ENCODE data around the gene FADS1. TPM values are rescaled to one million over a fixed set of nuclear protein-coding genes. Genes with fewer than 3 reads are reported as not detected.

The FADS1 gene
- total RNA-seq, 4 donors from 2014 or later = 20.8 to 37.4 (median 32.0) TPM

DNA sequence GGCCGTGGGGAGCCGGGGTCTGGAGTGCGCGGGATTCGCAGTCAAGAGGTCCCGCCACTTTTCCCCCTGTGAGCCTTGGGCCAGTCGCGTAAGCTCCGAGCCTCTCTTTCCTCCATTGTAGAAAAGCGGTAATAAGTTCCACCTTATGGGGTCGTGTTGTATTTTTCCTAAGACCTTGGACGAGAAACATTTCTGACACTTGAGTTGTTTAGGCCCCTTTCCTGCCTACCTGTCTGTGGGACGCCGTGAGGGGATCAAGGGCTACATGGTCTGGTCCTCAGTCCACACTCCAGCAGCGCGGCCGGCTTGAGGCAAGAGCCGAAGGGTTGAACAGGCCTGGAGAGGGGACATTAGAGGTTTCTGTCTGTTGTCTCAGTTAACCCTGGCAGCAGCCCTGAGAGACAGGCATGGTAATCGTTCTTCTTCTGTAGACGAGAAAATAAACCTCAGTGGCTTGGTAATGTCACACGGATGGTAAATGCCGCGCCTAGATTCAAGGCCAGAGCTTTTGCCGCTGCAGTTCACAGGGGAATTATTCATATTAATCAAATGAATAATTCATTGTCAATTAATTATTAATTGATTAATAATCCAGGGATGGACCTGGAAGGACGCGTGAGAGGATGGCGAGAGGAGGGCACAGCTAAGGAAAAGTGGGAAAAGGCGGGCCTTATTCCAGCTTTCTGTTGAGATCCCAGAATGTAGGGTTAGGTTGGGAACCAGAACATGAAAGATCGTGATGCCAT is 23.5 kb downstream of the FADS1 start:
- Histone ChIP-seq H3K27me3 (no peaks in the 10 kb centered on the region), H3K27ac (peak overlapping the region; percentile 94 to 97 (median 95)), H3K4me3 (peak overlapping the region; percentile 84 to 97), H3K9me3 (no peaks in the 10 kb centered on the region), H3K4me1 (peaks cover 0 to 47% (median 27%) of the 10 kb centered on the region in 3 donors), H3K36me3 (peaks cover 0 to 36% of the 10 kb centered on the region in 2 donors)
- TF ChIP-seq POLR2A (IDR thresholded peaks at IDR 0.05) = no peak
- TF ChIP-seq, protein P1, sequence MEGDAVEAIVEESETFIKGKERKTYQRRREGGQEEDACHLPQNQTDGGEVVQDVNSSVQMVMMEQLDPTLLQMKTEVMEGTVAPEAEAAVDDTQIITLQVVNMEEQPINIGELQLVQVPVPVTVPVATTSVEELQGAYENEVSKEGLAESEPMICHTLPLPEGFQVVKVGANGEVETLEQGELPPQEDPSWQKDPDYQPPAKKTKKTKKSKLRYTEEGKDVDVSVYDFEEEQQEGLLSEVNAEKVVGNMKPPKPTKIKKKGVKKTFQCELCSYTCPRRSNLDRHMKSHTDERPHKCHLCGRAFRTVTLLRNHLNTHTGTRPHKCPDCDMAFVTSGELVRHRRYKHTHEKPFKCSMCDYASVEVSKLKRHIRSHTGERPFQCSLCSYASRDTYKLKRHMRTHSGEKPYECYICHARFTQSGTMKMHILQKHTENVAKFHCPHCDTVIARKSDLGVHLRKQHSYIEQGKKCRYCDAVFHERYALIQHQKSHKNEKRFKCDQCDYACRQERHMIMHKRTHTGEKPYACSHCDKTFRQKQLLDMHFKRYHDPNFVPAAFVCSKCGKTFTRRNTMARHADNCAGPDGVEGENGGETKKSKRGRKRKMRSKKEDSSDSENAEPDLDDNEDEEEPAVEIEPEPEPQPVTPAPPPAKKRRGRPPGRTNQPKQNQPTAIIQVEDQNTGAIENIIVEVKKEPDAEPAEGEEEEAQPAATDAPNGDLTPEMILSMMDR (IDR thresholded peaks at IDR 0.05) = no peak
- no peak for TF ChIP-seq POLR2AphosphoS5 (IDR thresholded peaks at IDR 0.05)
- no peak for TF ChIP-seq EP300 (IDR thresholded peaks at IDR 0.05)
- WGBS, 2 donors (ENCODE audit: low coverage in 1 of 2) = 6 to 8% methylated on average over 9 to 13 of the region's 29 CpGs
- no peak for ATAC-seq

DNA sequence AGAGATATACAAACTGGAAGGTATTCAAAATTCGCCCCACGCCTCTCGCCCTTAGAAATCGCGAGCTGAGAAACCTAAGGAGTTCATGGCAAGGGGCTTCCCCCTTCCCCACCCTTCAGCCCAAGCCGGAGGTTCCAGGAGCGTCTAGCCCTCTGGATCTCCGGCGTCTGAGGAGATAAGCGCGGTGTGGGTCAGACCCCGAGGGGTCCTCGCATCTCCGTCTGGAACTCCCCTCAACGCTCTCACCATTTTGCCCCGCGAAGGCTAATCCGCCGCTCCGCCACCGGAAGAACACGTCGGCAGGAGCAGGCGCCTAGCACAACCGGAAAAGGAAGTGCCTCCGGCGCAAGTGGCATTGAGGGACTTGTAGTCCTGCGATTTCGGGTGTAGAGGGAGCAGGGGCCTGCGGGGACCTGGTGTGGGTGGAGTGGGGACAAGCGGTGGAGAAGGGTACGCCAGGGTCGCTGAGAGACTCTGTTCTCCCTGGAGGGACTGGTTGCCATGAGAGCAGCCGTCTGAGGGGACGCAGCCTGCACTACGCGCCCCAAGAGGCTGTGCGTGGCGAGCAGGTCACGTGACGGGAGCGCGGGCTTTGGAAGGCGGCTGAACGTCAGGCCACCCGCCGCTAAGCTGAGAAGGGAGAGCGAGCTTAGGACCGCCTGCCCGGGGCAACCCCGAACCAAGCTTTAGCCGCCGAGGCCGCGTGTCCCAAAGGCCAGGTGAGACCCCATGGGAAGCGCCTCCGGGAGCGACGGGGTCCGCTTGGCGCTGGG is 24.3 kb downstream of the FADS1 start, which contains the start of the genes FEN1 and TMEM258:
TSS of gene FEN1 (plus strand) at position 602 of the 773 bp plus-strand sequence. CDS start 2,451 bp downstream, outside the sequence.
TSS of gene TMEM258 (minus strand) at position 290 of the 773 bp plus-strand sequence. CDS start at position 249, 41 bp downstream.
- H3K9me3 ChIP-seq = no peaks in the 10 kb centered on the region
- TF ChIP-seq, protein P1 (IDR thresholded peaks at IDR 0.05) = peak in 3 of 4 experiments; percentile 17 to 53 (median 44)
- TF ChIP-seq POLR2AphosphoS5 (IDR thresholded peaks at IDR 0.05) = peak; percentile 75
- TF ChIP-seq POLR2A (IDR thresholded peaks at IDR 0.05) = peak; percentile 24 to 44
- no peak for TF ChIP-seq EP300 (IDR thresholded peaks at IDR 0.05)
- ATAC-seq = peak; percentile 93
- H3K27ac ChIP-seq = peak within 1 kb of the TSS; percentile 94 to 97 (median 95)
- H3K36me3 ChIP-seq = peaks cover 0 to 43% of the 10 kb centered on the region in 2 donors
- peak within 1 kb of the TSS; percentile 84 to 97 for H3K4me3 ChIP-seq
- 2% methylated on average over 23 of the region's 61 CpGs; no CpG with 5 or more reads in 1 of the 2 donors for WGBS, 2 donors (ENCODE audit: low coverage in 1 of 2)
- peaks cover 0 to 39% (median 22%) of the 10 kb centered on the region in 3 donors for H3K4me1 ChIP-seq
- no peaks in the 10 kb centered on the region for H3K27me3 ChIP-seq

DNA sequence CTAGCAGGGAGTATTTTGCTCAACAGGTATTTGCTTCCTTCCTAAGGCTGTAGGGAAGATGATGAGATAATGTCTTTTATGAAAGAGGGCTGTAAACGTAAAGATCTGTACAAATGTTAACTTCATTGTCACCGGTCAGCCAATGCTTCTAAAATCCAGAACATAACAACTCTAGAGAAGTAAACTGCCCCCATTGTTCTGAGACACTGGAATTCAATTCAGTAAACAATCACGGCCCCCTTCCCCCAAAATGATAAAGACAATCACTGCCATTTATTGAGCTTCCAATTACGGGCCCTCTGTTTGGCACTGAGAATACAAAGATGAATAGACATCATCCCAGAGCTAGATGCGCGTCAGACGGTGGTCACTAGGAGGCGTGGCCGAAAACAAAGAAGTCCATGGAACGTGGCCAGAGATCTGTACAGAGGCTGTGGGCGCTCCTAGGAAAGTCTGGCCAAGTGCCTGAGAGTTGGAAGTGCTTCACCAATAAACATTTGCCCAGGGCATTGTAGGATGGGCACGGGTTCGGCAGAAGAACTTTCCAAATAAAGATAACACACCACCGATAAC is 25.0 kb downstream of the FADS1 start:
- no peaks in the 10 kb centered on the region for H3K9me3 ChIP-seq
- peak overlapping the region; percentile 84 to 97 for H3K4me3 ChIP-seq
- WGBS, 2 donors (ENCODE audit: low coverage in 1 of 2) = 3% methylated on average over 9 to 12 of the region's 14 CpGs
- TF ChIP-seq POLR2A (IDR thresholded peaks at IDR 0.05) (no peak), EP300 (IDR thresholded peaks at IDR 0.05) (no peak), POLR2AphosphoS5 (IDR thresholded peaks at IDR 0.05) (no peak)
- TF ChIP-seq, protein P1 (IDR thresholded peaks at IDR 0.05) = no peak
- H3K27ac ChIP-seq = peak overlapping the region; percentile 94 to 97 (median 95)
- peaks cover 0 to 36% (median 20%) of the 10 kb centered on the region in 3 donors for H3K4me1 ChIP-seq
- H3K27me3 ChIP-seq = no peaks in the 10 kb centered on the region
- H3K36me3 ChIP-seq = peaks cover 0 to 50% of the 10 kb centered on the region in 2 donors
- ATAC-seq = peak; percentile 52

DNA sequence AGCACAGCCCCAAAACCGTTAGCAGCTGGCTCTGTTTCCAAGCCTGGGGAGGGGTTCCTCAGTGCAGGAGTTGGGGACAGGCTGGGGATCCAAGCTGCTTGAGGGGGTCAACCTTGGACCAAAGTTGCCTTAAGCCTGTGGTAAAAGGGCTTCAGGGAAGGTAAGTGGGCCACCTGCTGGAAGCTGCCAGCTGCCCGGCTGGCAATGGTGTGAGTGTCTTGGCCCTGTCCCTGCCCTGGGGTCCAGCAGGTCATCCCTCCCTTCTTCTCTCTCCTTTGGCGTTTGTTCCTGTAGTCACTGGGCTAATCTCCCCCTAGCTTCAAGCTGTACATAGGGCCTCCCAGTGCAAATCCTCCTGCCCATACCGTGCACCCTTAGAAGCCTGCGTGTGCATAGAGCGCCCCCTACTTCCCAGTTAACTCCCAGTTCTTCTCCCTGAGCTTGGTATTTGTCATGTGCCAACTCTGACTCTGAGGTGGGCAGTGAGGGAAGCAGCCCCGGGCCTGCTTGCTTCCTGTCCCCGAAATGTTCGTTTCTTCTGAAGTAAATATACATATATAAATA is 28.8 kb downstream of the FADS1 start:
- 29 to 34% methylated on average over 5 to 7 of the region's 9 CpGs for WGBS, 2 donors (ENCODE audit: low coverage in 1 of 2)

More for the DNA sequence above, 28.8 kb downstream of the FADS1 start:
- no peak for ATAC-seq
- Histone ChIP-seq H3K27me3 (no peaks in the 10 kb centered on the region), H3K4me1 (peaks cover 0 to 25% (median 12%) of the 10 kb centered on the region in 3 donors), H3K36me3 (peaks cover 0 to 74% of the 10 kb centered on the region in 2 donors), H3K4me3 (no peak overlapping the region), H3K27ac (no peak overlapping the region), H3K9me3 (no peaks in the 10 kb centered on the region)
- TF ChIP-seq POLR2AphosphoS5 (IDR thresholded peaks at IDR 0.05) = no peak
- TF ChIP-seq, protein P1 (IDR thresholded peaks at IDR 0.05) = peak in 1 of 4 experiments; percentile 34
